Dendritic cell treated with granulocyte-macrophage colony-stimulating factor and Interleukin-4, amounts not matched to agents 40 ng/mL and 50 ng/mL, for 4 days (primary cell): ENCODE results near the gene CRTC2.
A peak's percentile ranks its signal among the peaks of the same experiment; 100 is the strongest.

Experiments
- H3K27ac Mint-ChIP-seq: one replicate; pipeline ENCODE4 v1.8.0; 2022; ENCODE audit warnings: mild to moderate bottlenecking, mixed read lengths
- H3K27me3 Mint-ChIP-seq: one replicate; pipeline ENCODE4 v1.8.0; 2022; ENCODE audit warnings: mild to moderate bottlenecking, mixed read lengths
- H3K36me3 Mint-ChIP-seq: one replicate; pipeline ENCODE4 v1.8.0; 2022; ENCODE audit warnings: low read depth, mixed read lengths
- H3K4me1 Mint-ChIP-seq: one replicate; pipeline ENCODE4 v1.8.0; 2022; ENCODE audit warnings: low read depth, mixed read lengths
- H3K4me3 Mint-ChIP-seq: one replicate; pipeline ENCODE4 v1.8.0; 2022; ENCODE audit warnings: mild to moderate bottlenecking, moderate library complexity, mixed read lengths
- H3K9me3 Mint-ChIP-seq: one replicate; pipeline ENCODE4 v1.8.0; 2022; ENCODE audit warnings: mixed read lengths
- intact Hi-C: fragments of 100-400 bp; cut with micrococcal nuclease; formaldehyde crosslinking; loops from one replicate; pipeline ENCODE4 v1.15.0; 2022

CRTC2 gene

DNA sequence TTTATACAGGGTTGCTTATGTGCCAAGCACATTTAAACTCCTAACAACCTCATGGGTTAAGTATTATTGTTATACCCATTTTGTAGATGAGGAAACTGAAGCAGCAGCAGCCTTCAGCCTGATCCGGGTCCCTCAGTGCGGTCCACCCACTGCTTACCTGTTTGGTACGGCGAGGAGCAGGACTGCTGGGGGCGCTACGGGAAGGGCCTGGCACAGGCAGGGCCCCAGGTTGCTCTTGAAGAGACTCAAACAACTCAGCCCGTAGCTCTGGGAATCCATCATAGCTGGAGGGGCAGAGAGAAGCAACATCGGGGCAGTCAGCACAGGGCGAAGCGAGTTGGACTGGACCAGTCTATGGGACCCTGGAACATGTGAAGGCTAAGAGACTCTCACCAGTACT, 21.1 kb downstream of the CRTC2 start:
- Mint-ChIP-seq H3K27ac (no peak overlapping the region), H3K4me1 (peaks cover 71% of the 10 kb centered on the region), H3K9me3 (no peaks in the 10 kb centered on the region), H3K36me3 (peaks cover 100% of the 10 kb centered on the region), H3K4me3 (no peak overlapping the region), H3K27me3 (no peaks in the 10 kb centered on the region)
- intact Hi-C loops = no loop called here

DNA sequence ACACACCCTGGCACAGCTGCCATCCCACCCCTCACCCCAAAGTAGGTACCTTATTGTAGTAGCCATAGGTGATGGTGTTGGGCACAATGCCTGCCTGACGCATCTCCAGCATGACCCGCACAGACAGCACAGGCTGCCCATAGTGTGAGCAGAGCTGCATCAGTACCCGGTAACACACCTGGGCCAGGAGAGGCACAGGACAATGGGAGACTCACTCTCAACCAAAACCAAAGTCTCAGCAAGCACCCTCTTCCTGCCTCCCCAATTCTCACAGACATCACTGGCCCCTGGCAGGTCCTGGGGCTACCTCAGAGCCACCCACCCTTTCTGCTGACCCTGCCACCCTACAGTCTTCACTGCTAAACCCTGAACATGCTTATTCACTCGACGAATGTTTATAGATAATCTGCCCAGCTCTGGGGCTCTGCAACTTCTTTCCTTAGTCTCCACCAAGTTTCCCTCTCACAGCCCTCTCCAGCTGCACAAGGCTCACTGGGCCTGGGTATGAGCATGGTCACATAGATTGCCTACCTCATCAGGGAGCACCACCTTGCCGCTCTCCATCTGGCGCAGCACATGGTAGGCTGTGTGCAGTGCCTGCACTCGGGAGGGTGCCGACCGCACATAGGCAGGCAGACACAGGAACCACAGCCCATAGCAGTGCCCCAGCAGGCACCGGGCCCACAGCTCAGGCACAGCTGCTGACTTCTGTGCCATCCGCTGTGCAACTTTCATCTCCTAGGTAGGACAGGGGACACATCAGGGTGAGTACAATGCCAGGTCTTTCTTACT, 22.2 kb downstream of the CRTC2 start:
- intact Hi-C loops = no loop called here
- Mint-ChIP-seq H3K36me3 (peaks cover 100% of the 10 kb centered on the region), H3K4me1 (peaks cover 61% of the 10 kb centered on the region), H3K4me3 (no peak overlapping the region), H3K9me3 (no peaks in the 10 kb centered on the region), H3K27me3 (no peaks in the 10 kb centered on the region), H3K27ac (peak overlapping the region; percentile 16)

DNA sequence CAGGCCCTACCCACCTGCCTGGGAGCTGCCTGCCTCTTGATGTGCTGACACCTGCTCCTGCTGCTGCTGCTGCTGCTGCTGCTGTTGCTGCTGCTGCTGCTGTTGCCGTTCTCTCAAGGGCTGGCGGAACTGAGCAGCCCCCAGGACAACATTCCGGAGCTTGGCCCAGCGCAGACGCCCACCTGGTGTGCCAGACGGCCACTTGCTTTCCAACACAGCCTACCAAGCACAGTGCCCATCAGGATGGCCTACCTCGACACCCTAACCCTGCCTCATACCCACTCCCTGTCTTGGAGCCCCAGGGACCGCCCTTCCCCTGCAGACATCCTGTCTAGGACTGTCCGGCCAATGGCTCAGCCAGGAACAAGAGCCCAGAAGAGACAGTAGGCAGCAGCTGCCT, 23.7 kb downstream of the CRTC2 start:
- peaks cover 100% of the 10 kb centered on the region for H3K36me3 Mint-ChIP-seq
- peaks cover 46% of the 10 kb centered on the region for H3K4me1 Mint-ChIP-seq
- peak overlapping the region; percentile 38 for H3K27ac Mint-ChIP-seq
- intact Hi-C loops = no loop called here
- H3K27me3 Mint-ChIP-seq = no peaks in the 10 kb centered on the region
- no peaks in the 10 kb centered on the region for H3K9me3 Mint-ChIP-seq
- no peak overlapping the region for H3K4me3 Mint-ChIP-seq

DNA sequence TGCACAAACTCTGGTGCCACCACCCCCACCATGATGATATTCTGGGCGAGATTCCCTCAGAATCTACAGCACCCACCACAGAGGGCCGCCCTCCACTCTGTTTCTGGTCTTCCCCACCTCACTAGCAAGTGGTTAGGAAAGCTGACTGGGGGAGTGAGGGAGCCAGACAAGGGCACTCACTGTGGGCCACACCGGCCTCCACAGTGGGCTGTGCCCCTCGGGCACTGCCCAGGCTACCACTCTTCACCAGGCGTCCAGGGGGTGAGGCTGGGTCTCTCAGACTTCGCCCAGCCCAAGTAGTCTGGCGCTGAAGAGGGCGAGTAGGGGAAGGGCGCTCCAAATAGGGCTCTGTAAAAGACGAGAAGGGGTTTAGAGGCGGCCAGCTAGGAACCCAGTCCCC, 24.5 kb downstream of the CRTC2 start:
- Mint-ChIP-seq H3K4me1 (peaks cover 42% of the 10 kb centered on the region), H3K4me3 (no peak overlapping the region), H3K36me3 (peaks cover 100% of the 10 kb centered on the region), H3K9me3 (no peaks in the 10 kb centered on the region), H3K27me3 (no peaks in the 10 kb centered on the region), H3K27ac (no peak overlapping the region)
- intact Hi-C loops = no loop called here

DNA sequence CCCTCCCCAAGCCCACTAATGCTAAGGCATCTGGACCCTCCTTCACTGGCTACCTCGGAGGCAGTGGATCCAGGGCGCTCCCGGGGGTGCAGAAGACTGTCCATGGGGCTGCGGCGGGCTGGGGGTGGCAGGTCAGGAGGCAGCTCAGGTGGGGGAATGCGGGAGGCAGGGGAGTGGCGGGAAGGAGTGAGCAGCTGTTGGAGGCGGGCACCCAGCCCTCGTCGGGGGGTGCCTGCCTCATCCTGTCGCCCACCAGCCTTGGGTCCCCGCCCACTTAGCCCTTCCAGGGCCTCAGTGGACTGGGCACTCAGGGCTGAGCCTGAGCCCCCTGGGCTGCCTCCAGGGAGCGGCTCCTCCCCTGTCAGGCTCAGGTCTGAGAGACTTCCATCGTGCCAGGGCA, 25.0 kb downstream of the CRTC2 start:
- H3K4me1 Mint-ChIP-seq = peaks cover 41% of the 10 kb centered on the region
- H3K27me3 Mint-ChIP-seq = no peaks in the 10 kb centered on the region
- intact Hi-C loops = no loop called here
- H3K36me3 Mint-ChIP-seq = peaks cover 98% of the 10 kb centered on the region
- H3K4me3 Mint-ChIP-seq = no peak overlapping the region
- no peaks in the 10 kb centered on the region for H3K9me3 Mint-ChIP-seq
- no peak overlapping the region for H3K27ac Mint-ChIP-seq

DNA sequence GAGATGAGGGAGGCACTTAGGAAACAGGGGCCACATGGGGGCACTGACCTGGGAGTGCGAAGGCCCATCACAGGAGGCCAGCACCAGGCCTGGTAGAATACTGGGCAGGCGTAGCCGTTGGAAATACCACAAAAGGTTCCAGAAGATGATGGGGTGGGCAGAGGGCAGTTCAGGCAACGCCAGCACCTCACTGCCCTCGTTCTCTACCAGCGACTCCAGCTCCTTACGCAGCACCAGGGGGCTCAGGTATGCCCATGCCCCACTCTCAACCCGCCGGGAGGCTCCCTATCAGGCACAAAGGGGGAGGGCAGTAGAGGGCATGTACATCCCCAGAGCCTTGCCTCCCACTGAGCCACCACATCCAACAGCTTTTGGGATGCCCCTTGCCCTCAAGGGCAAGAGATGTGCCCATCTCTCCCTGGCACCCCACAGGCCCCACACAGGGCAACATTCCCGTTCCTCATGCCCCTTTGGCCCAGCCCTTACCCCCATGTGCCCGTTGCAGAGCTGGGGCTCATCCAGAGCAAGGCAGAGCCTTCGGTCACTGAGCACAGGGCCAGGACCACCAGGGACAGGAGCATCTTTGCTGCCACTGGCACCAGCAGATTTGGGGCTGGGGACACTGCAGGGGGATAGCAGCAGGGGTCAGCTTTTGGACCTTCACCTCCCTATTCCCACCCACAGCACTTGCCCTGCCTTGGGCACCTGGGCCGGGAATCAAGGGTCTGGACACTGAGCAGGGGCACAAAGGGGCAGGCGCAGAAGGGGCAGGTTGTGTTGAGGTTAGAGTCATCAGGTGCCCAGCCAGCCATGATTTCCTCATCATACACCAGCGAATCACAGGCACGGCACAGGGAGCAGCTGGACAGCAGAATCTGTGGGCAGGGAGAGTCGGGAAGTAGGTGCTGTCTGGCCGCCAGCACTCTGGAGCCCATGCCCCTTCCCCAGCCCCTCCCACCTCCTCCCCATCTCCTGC, 26.0 kb downstream of the CRTC2 start:
- H3K36me3 Mint-ChIP-seq = peaks cover 88% of the 10 kb centered on the region
- no peaks in the 10 kb centered on the region for H3K9me3 Mint-ChIP-seq

DNA sequence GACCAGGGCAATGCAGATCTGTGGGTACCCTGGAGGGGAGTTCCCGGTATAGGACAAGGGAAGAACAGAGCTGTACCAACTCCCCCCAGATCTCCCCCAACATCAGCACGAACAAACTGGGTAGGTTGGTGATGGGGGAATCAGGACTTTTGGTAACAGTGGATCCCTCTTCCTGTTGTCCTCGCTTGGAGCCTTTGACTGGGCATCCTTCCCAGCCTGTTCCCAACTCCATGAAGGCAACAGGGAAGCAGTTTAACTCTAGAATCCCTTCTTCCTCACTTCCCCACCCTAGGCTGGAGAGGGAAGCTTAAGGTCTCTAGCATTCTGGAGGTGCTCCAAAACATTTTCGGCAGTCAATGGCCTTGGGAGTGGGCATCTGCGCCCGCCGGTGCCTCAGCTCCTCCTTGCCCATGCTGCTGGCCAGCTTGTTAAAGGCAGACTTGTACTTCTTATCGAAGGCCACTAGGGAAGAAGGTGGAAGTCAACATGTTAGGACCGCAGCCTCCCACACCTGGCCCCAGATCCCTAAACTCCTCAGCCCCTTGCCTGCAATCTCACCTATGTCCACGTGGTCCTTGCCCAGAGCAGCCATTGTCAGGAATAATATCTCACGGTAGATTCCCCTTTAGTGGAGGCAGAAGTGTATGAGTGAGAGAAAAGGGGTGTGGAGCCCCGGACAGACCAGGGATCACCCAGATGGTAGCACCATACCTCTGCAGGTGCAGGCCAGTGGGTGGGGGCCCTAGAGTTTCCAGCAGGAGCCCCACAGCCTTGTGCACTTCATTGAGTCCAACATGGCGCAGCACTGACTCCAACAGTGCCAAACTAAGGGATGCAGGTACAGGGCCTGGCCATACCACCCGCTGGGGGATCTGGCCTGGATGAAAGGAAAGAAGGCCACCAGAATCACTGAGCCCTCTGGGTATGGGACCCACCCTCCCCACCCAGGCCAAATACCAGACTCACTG, 28.1 kb downstream of the CRTC2 start:
- Mint-ChIP-seq H3K9me3 (no peaks in the 10 kb centered on the region), H3K27ac (no peak overlapping the region), H3K27me3 (no peaks in the 10 kb centered on the region), H3K4me1 (peaks cover 34% of the 10 kb centered on the region), H3K36me3 (peaks cover 66% of the 10 kb centered on the region), H3K4me3 (no peak overlapping the region)
- intact Hi-C loops = loop anchor here (10.0 kb wide), 1 partner anchor 125 kb away; no protein-coding TSS in a partner anchor

More for the DNA sequence above, 26.0 kb downstream of the CRTC2 start:
- Mint-ChIP-seq H3K27me3 (no peaks in the 10 kb centered on the region), H3K27ac (no peak overlapping the region), H3K4me1 (peaks cover 37% of the 10 kb centered on the region), H3K4me3 (no peak overlapping the region)
- intact Hi-C loops = no loop called here

DNA sequence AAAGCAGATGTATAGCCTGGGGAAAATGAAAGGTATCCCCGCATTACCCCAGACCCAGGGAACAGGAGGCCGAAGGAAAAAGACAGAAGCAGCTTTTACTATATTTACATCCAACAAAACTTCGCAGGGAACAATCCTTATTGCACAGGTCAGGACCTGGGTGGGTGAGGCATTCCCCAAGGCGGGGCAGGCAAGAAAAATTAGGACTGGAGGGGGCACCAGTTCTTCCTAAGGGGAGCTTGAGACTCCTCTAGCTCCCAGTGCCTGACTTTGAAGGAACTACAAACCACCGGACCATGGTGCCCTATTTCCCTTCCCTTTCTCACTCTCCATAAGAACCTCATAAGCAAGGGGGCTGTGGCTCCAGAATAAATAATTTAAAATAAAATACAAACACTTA, 29.0 kb downstream of the CRTC2 start:
- Mint-ChIP-seq H3K27me3 (no peaks in the 10 kb centered on the region), H3K27ac (no peak overlapping the region), H3K4me1 (peaks cover 25% of the 10 kb centered on the region), H3K4me3 (no peak overlapping the region), H3K36me3 (peaks cover 58% of the 10 kb centered on the region), H3K9me3 (no peaks in the 10 kb centered on the region)
- intact Hi-C loops = loop anchor here (10.0 kb wide), 1 partner anchor 125 kb away; no protein-coding TSS in a partner anchor

DNA sequence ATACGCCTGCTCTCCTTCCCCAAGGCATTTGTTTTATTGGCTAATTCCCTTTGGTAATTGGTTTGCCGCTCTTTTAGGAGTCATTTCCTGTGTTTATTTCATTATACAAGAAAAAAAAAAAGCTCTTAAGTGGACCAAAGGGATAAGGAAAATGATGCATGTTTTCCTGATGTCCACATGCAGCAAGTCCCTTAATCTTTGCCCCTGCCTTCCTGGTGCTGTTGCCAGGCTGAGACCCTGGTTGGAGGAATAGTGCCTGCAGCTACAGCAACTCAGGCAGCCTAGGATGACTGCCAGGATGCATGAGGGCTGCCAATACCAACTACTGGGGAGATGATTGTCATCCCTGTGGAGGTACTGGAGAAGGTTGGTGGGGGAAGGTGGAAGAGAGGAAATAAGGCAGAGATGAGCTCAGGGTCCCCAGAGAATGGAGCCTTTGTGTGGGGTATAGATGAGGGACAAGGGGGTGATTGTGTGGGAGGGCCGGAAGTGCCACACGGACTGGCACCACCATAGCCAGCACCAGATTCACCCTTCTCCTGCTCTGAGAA, 29.5 kb downstream of the CRTC2 start:
- Mint-ChIP-seq H3K4me3 (no peak overlapping the region), H3K4me1 (peaks cover 20% of the 10 kb centered on the region), H3K27ac (no peak overlapping the region), H3K36me3 (peaks cover 52% of the 10 kb centered on the region), H3K27me3 (no peaks in the 10 kb centered on the region), H3K9me3 (no peaks in the 10 kb centered on the region)
- intact Hi-C loops = loop anchor here (10.0 kb wide), 1 partner anchor 124 kb away; no protein-coding TSS in a partner anchor

DNA sequence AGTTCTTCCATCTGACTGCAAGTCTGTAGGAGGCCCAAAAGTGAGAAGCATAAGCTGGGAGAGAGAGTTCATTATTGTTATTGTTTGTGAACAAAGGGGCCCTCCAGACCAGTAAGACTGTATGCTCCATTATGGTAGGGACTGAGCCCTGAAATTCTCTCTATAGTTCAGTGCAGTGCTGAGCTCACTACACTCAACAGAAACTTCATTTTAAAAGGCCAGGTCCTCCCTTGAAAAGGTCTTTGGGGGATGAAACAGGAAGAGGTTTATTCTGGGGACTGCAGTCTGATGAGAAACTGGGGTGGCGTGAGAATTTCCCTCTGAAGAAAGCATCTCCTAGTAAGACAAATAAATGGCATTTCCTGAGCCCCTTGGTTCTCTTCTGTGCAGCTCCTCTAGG, 30.2 kb downstream of the CRTC2 start:
- Mint-ChIP-seq H3K27ac (no peak overlapping the region), H3K9me3 (no peaks in the 10 kb centered on the region), H3K4me3 (no peak overlapping the region), H3K4me1 (peaks cover 23% of the 10 kb centered on the region), H3K27me3 (no peaks in the 10 kb centered on the region), H3K36me3 (peaks cover 46% of the 10 kb centered on the region)
- intact Hi-C loops = loop anchor here (10.0 kb wide), 1 partner anchor 123 kb away; no protein-coding TSS in a partner anchor

DNA sequence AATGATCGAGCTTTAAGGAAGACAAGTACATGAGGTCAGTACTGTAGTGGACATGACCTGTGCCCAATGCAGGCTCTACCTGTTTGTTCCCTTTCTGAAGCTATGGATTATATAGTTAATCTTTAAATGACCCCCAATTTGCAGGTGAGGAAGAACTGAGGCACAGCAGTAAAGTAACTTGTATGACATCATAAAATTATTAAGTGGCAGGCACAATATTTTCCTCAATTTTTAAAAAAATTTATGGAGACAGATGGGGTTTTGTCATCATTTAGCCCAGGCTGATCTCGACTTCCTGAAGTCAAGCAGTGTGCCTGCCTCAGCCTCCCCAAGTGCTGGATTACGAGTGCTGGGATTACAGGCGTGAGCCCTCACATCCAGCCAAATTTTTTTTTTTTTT, 32.0 kb downstream of the CRTC2 start:
- intact Hi-C loops = loop anchor here (10.0 kb wide), 1 partner anchor 122 kb away; no protein-coding TSS in a partner anchor
- Mint-ChIP-seq H3K27ac (no peak overlapping the region), H3K9me3 (no peaks in the 10 kb centered on the region), H3K4me3 (no peak overlapping the region), H3K4me1 (peaks cover 23% of the 10 kb centered on the region), H3K27me3 (no peaks in the 10 kb centered on the region), H3K36me3 (peaks cover 40% of the 10 kb centered on the region)

DNA sequence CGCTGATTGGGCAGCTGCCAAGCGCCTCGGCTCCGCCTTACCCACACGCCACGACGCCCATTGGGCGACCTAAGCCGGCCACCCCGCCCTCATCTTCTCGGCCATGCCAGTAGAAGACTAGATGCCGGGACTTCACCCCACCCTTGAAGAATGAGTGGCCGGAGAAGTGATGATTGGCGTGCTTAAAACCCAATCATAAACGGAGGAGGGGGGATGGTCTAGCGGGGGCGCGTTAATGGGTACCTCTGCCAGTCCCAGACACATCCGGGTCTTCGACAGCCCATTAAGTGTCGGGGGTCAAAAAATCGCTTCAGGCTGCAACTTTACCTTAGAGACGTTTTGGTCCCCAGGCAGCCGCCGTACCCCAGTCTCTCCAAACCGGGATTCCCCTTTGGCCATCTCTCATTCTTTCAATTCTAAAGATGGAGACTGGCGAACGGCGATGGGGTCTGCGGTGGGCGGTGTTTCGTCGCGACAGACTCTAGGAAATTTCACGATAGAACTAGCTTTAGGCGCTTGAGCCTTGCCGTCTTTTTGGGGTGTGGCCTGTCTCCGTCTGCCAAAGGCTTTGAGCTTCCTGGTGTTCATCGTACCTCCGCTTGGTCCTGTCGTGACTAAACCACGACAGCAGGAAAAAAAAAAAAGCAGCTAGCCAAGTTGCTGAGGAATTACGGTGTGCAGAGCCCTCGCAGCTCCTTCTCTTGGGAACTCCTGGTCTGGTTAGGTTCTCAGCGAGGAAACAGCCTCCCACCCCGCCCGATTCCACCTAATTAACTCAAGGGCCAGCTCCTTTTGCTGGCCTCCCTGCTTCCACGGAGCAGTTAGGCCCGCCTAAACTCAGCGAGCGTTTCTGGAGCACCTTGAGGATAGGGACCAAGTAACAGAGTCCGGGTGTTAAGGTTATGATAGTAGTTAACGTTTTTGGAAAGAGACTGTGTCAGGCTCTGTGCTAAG, 35.2 kb downstream of the CRTC2 start, which contains the start of gene GATAD2B:
Gene GATAD2B (minus strand): TSS at position 1 of the 954 bp plus-strand sequence. CDS start 94,625 bp downstream, outside the sequence.
- Mint-ChIP-seq H3K4me3 (peak within 1 kb of the TSS; percentile 95), H3K4me1 (peaks cover 41% of the 10 kb centered on the region)

More for the DNA sequence above, 35.2 kb downstream of the CRTC2 start, which contains the start of gene GATAD2B:
- no peaks in the 10 kb centered on the region for H3K9me3 Mint-ChIP-seq
- H3K27ac Mint-ChIP-seq = peak within 1 kb of the TSS; percentile 92
- H3K36me3 Mint-ChIP-seq = peaks cover 19% of the 10 kb centered on the region
- intact Hi-C loops = loop anchor here (1.0 to 10.0 kb wide), 4 partner anchors 22 to 118 kb away; partner anchors contain the start of genes CRTC2 and RAB13
- H3K27me3 Mint-ChIP-seq = no peaks in the 10 kb centered on the region
